Fibroblast of mammary gland (primary cell): ENCODE results near the gene SND1.

Source experiments
- DNase-seq: peaks from one replicate; pipeline ENCODE4 v3.0.0-alpha.2; 2010; ENCODE audit warnings: low read depth
- H3K4me3 ChIP-seq: 2 replicates; pipeline ENCODE4 v1.5.1; 2011; ENCODE audit warnings: low read depth, mild to moderate bottlenecking, low read length, moderate library complexity; ENCODE audit not compliant: control insufficient read depth
- TF ChIP-seq, protein P1 (sequence below): conservative IDR thresholded peaks from 2 replicates; pipeline ENCODE4 v1.5.1; 2011; ENCODE audit warnings: low read depth, low read length, inconsistent platforms; ENCODE audit not compliant: control insufficient read depth, insufficient read depth

SND1 gene

DNA sequence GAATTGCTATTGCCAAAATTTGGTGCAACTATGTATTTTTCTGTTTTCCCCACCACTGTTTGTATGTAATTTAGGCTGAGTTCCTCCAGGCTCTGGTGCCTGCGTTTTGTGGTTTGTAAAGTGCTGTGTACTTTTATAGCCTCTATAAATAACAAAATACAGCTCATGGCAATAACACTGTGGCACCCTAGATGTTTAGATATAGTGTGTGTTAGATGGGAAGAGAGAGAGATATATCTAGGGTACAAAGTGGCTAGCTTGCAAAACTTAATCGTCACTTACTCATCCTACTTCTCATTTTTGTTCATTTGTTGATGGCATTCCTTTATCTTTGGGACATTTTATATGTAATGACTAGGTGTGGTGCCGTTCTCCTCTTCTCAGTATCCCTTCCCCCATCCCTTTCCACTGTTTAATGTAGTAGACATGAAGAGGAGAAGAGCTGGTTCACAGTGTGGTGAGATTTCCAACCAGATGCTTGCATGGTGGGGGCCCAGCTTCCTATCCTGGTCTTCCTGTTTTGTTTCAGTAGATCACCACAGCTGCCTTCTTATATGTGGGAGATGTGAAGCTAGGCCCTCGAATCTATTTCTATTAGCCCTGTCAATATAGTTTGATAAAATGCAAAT is 115.0 kb downstream of the SND1 start:
- TF ChIP-seq, protein P1, sequence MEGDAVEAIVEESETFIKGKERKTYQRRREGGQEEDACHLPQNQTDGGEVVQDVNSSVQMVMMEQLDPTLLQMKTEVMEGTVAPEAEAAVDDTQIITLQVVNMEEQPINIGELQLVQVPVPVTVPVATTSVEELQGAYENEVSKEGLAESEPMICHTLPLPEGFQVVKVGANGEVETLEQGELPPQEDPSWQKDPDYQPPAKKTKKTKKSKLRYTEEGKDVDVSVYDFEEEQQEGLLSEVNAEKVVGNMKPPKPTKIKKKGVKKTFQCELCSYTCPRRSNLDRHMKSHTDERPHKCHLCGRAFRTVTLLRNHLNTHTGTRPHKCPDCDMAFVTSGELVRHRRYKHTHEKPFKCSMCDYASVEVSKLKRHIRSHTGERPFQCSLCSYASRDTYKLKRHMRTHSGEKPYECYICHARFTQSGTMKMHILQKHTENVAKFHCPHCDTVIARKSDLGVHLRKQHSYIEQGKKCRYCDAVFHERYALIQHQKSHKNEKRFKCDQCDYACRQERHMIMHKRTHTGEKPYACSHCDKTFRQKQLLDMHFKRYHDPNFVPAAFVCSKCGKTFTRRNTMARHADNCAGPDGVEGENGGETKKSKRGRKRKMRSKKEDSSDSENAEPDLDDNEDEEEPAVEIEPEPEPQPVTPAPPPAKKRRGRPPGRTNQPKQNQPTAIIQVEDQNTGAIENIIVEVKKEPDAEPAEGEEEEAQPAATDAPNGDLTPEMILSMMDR: no peak
- H3K4me3 ChIP-seq: no peak overlapping the region
- no peak for DNase-seq

DNA sequence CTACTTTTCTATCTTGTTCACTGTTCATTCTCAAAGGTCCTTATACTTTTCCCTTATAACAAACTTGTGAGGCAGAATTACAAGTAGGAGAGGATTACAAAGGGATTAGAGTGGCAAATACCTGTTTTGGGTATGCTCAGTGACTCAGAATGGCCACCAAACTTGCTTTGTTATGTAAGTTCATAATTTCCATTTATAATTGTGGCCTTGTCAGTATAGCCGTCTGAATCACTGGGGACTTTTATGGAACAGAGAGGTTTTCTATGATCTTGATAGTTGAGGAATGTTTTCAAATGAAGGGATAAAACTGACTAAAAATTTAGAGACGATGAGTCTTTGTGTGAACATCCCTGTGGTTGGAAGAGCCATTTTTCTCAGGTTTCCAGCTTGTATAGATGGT is 116.2 kb downstream of the SND1 start:
- no peak overlapping the region for H3K4me3 ChIP-seq
- no peak for DNase-seq
- TF ChIP-seq, protein P1: no peak

DNA sequence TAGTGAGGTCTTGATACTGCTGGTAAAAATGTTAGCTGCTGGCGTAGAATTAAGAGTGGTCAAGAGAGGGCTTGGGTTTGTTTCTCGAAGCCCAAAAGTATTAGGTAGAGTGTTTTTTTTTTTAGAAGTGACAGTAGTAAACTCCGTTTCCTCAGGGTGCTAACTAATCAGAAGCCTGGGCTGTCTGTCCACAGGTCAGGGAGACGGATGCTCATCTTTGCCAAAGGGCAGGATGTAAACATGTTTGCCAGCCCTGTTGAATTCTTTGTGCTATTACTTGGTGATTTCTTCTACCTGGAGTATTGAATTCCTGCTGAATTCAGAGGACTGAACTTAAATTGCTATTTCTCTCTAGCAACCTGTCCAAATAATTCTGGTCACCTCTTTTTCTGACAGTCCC is 117.1 kb downstream of the SND1 start:
- TF ChIP-seq, protein P1: no peak
- no peak overlapping the region for H3K4me3 ChIP-seq
- no peak for DNase-seq

DNA sequence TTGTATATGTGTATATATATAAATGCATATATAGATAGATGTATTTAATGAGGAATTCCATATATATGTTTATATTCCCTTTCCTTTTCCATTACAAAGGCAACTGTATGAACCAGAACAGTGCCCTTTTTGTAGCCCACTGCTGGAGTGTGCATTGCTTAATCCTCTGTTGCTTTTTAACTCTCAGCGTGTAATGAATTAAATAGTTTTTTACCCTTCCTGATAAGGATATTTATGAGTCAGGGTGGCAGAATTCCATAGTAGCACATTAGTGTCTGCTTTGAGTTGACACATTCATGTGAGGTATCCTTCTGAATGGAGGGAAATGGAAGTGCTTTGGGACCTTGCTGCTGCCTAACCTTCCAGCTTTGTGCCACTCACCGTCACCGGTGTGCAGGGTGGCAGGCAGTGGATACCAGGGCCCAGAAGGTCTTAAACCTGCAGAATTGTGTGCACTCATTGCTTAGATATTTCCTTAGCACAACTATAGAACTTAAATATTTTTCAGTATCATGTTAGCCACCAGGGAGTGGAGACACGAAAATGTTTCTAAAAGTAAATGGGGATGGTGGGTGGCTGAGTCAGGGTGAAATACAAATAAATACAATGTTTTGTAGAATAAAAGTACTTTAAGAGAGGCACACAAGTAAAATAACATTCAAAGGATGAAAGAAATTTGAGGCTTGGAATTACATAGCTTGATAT is 117.9 kb downstream of the SND1 start:
- H3K4me3 ChIP-seq: no peak overlapping the region
- no peak for DNase-seq
- TF ChIP-seq, protein P1: no peak

DNA sequence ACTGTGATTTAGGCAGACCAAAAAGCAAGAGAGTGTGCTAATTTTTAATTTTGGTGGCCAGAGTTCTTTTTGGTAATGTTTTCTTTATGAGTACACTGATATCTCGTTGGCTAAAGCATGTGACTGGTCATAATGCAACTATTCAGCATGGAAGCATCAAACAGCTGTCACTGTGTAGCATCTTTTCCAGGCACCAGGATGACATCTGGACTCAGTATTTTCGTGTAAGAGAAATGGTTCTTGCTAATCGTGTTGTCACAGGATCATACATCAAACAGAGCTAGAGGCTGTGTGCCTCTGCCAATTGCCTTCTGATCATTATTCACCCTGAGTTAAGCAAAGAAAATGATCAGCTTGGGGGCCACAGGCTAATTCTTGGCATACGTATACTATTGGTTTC is 118.9 kb downstream of the SND1 start:
- TF ChIP-seq, protein P1: no peak
- H3K4me3 ChIP-seq: no peak overlapping the region
- peak; percentile 78 for DNase-seq

DNA sequence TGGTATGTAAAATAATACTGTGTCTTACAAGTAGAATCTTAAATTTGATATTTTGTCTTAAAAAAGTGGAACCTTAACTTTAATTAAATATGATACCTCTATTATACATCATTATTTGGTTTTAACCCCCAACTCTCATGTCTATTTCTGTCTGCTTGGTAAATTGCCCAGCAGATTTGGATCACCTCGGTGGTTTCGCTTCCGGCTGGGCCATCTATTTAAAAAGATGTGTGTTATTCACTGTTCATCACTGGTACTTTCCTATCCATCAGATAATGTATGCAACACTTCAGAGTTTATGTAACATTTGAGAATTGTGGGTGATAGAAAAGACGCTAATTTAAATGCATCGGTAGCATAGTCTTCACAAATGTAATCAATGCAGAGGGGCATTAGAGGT is 119.7 kb downstream of the SND1 start:
- TF ChIP-seq, protein P1: no peak
- H3K4me3 ChIP-seq: no peak overlapping the region
- no peak for DNase-seq
